H9 (cell line): ENCODE data around the gene PRELID2. TPM values are rescaled to one million over a fixed set of nuclear protein-coding genes. Genes with fewer than 3 reads are reported as not detected.

ENCODE experiments used
- DNase-seq: peaks from one replicate; pipeline ENCODE4 v3.0.0-alpha.2; 2017
- H2AFZ ChIP-seq: one replicate; pipeline ENCODE4 v1.6.1; 2013; ENCODE audit warnings: mild to moderate bottlenecking, low read length, control low read depth, moderate library complexity
- H2AK5ac ChIP-seq: 2 replicates; pipeline ENCODE4 v1.6.1; 2013; ENCODE audit warnings: low read length, control low read depth, mixed read lengths; ENCODE audit not compliant: insufficient read length
- H2BK120ac ChIP-seq: one replicate; pipeline ENCODE4 v1.6.1; 2013; ENCODE audit warnings: low read depth, mild to moderate bottlenecking, low read length, control low read depth, inconsistent platforms; ENCODE audit not compliant: poor library complexity, severe bottlenecking
- H2BK12ac ChIP-seq: 2 replicates; pipeline ENCODE4 v1.6.1; 2013; ENCODE audit warnings: low read length, control low read depth, mixed read lengths, low read depth; ENCODE audit not compliant: insufficient read length
- H2BK15ac ChIP-seq: 2 replicates; pipeline ENCODE4 v1.6.1; 2013; ENCODE audit warnings: low read depth, low read length, control low read depth
- H2BK20ac ChIP-seq: one replicate; pipeline ENCODE4 v1.6.1; 2013; ENCODE audit warnings: low read depth, mild to moderate bottlenecking, low read length, control low read depth, inconsistent platforms; ENCODE audit not compliant: poor library complexity, severe bottlenecking
- H2BK5ac ChIP-seq: 2 replicates; pipeline ENCODE4 v1.6.1; 2013; ENCODE audit warnings: low read length, control low read depth, mixed read lengths; ENCODE audit not compliant: insufficient read length
- H3K14ac ChIP-seq: 2 replicates; pipeline ENCODE4 v1.6.1; 2013; ENCODE audit warnings: low read length, control low read depth; ENCODE audit not compliant: insufficient read depth
- H3K18ac ChIP-seq: 2 replicates; pipeline ENCODE4 v1.6.1; 2013; ENCODE audit warnings: low read depth, mild to moderate bottlenecking, mixed read lengths, low read length, control low read depth; ENCODE audit not compliant: insufficient read length
- H3K23ac ChIP-seq: 2 replicates; pipeline ENCODE4 v1.6.1; 2013; ENCODE audit warnings: low read length, control low read depth, mixed read lengths, low read depth; ENCODE audit not compliant: insufficient read length
- H3K23me2 ChIP-seq: 2 replicates; pipeline ENCODE4 v1.6.1; 2013; ENCODE audit warnings: low read depth, mild to moderate bottlenecking, mixed read lengths, low read length, control low read depth; ENCODE audit not compliant: insufficient read length, poor library complexity, severe bottlenecking
- H3K27ac ChIP-seq: 2 replicates; pipeline ENCODE4 v1.5.1; 2013; ENCODE audit warnings: low read length, control low read depth, mixed read lengths, low read depth; ENCODE audit not compliant: insufficient read length
- H3K27me3 ChIP-seq: 2 replicates; pipeline ENCODE4 v1.6.1; 2013; ENCODE audit warnings: low read length, control low read depth, inconsistent platforms; ENCODE audit not compliant: insufficient read depth
- H3K4ac ChIP-seq: 2 replicates; pipeline ENCODE4 v1.6.1; 2013; ENCODE audit warnings: low read depth, mild to moderate bottlenecking, control low read depth, inconsistent platforms, low read length, moderate library complexity
- H3K4me1 ChIP-seq: 2 replicates; pipeline ENCODE4 v1.6.1; 2013; ENCODE audit warnings: low read length, control low read depth, inconsistent platforms; ENCODE audit not compliant: insufficient read depth
- H3K4me2 ChIP-seq: 2 replicates; pipeline ENCODE4 v1.6.1; 2013; ENCODE audit warnings: low read length, control low read depth, mixed read lengths; ENCODE audit not compliant: insufficient read length, insufficient read depth
- H3K56ac ChIP-seq: 2 replicates; pipeline ENCODE4 v1.6.1; 2013; ENCODE audit warnings: low read depth, mild to moderate bottlenecking, mixed read lengths, low read length, control low read depth; ENCODE audit not compliant: insufficient read length
- H3K79me1 ChIP-seq: 2 replicates; pipeline ENCODE4 v1.6.1; 2013; ENCODE audit warnings: low read depth, mild to moderate bottlenecking, moderate library complexity, low read length, control low read depth, inconsistent platforms; ENCODE audit not compliant: insufficient read depth, poor library complexity, severe bottlenecking
- H3K79me2 ChIP-seq: 2 replicates; pipeline ENCODE4 v1.6.1; 2013; ENCODE audit warnings: low read length, control low read depth, inconsistent platforms; ENCODE audit not compliant: insufficient read depth
- H3K9ac ChIP-seq: 2 replicates; pipeline ENCODE4 v1.6.1; 2013; ENCODE audit warnings: low read length, control low read depth, mixed read lengths; ENCODE audit not compliant: insufficient read length; ENCODE audit errors: extremely low read depth
- H3K9me3 ChIP-seq: one replicate; pipeline ENCODE4 v1.6.1; 2013; ENCODE audit warnings: low read depth, low read length, inconsistent platforms; ENCODE audit not compliant: control insufficient read depth
- H3T11ph ChIP-seq: one replicate; pipeline ENCODE4 v1.6.1; 2013; ENCODE audit warnings: mild to moderate bottlenecking, low read length, control low read depth, inconsistent platforms
- H4K20me1 ChIP-seq: one replicate; pipeline ENCODE4 v1.6.1; 2013; ENCODE audit not compliant: control insufficient read depth, insufficient read length, insufficient read depth
- H4K5ac ChIP-seq: 2 replicates; pipeline ENCODE4 v1.6.1; 2013; ENCODE audit warnings: low read depth, mild to moderate bottlenecking, mixed read lengths, low read length, control low read depth; ENCODE audit not compliant: insufficient read length
- H4K8ac ChIP-seq: replicated peaks from 2 replicates; pipeline ENCODE4 v1.6.1; 2013; ENCODE audit warnings: low read length, control low read depth, mixed read lengths, low read depth; ENCODE audit not compliant: insufficient read length
- H4K91ac ChIP-seq: 2 replicates; pipeline ENCODE4 v1.6.1; 2013; ENCODE audit warnings: low read depth, mild to moderate bottlenecking, moderate library complexity, mixed read lengths, low read length, control low read depth; ENCODE audit not compliant: insufficient read length
- H3K27ac Mint-ChIP-seq, 3 experiments: 2 replicates in 2 of 3; 3 replicates in 1 of 3; pipeline ENCODE4 v1.8.0; 2020 to 2021; ENCODE audit warnings: mixed read lengths in 3 of 3, mild to moderate bottlenecking in 1 of 3, moderate library complexity in 1 of 3
- H3K27me3 Mint-ChIP-seq: 2 replicates; pipeline ENCODE4 v1.8.0; 2021; ENCODE audit warnings: low read depth, mild to moderate bottlenecking, moderate library complexity, mixed read lengths
- H3K36me3 Mint-ChIP-seq, 3 experiments: 2 replicates in 2 of 3; 3 replicates in 1 of 3; pipeline ENCODE4 v1.8.0; 2020 to 2021; ENCODE audit warnings: low read depth in 3 of 3, mixed read lengths in 3 of 3; ENCODE audit not compliant: insufficient read depth in 1 of 3
- H3K4me1 Mint-ChIP-seq, 2 experiments: 2 replicates each; pipeline ENCODE4 v1.8.0; 2020; ENCODE audit warnings: mixed read lengths in 2 of 2
- H3K4me3 Mint-ChIP-seq, 2 experiments: 2 replicates in 1 of 2; 3 replicates in 1 of 2; pipeline ENCODE4 v1.8.0; 2020 to 2021; ENCODE audit warnings: mild to moderate bottlenecking in 2 of 2, mixed read lengths in 2 of 2, moderate library complexity in 1 of 2
- H3K9me3 Mint-ChIP-seq, 2 experiments: 2 replicates in 1 of 2; 3 replicates in 1 of 2; pipeline ENCODE4 v1.8.0; 2020; ENCODE audit warnings: mild to moderate bottlenecking in 2 of 2, mixed read lengths in 2 of 2, moderate library complexity in 1 of 2
- WGBS: extraction: QIAGEN DNeasy Blood & Tissue Kit; methylation state at CpG from one replicate; pipeline ENCODE4 v1.1.7; 2013; ENCODE audit warnings: missing lambda C conversion rate, low lambda C conversion rate, mixed read lengths; ENCODE audit not compliant: insufficient read length; ENCODE audit errors: extremely low coverage; 5-methylcytosine and 5-hydroxymethylcytosine counted together
- total RNA-seq: library from RNA; stranded (reverse); gene quantifications from 2 replicates; pipeline ENCODE4 v1.2.1, GENCODE V29; 2021
- TF ChIP-seq, protein P1 (sequence below): fragments of 200-600 bp; sonication (generic); conservative IDR thresholded peaks from 3 replicates; pipeline ENCODE4 v1.8.0; 2021; ENCODE audit warnings: antibody characterized with exemption, mild to moderate bottlenecking

PRELID2 gene
- total RNA-seq, 1 experiment from 2014 or later = 13.2 TPM

DNA sequence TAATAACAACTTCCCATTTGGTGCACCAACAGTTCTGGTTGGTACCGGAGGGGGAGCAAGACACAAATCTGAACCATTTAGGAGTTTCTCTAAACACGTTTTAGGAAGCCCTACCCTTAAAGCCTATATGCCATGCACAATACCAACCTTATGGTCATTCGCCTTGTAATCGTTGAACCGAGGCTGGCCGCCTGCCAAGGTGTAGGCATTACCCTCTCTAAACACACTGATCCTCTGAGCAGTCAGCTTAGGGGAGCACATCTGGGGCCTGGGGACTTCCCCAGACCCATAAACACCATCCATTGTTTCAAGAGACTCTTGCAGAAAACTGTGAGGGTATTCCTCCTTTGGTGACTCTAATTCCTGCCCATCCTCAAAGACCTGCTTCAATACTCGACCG is 37.3 kb upstream of the PRELID2 start:
- no peak overlapping the region for H4K8ac ChIP-seq
- no peak overlapping the region for H2BK12ac ChIP-seq
- H2AK5ac ChIP-seq = no peak overlapping the region
- H3K23ac ChIP-seq = no peak overlapping the region
- no peak for DNase-seq
- H3K27ac ChIP-seq = no peak overlapping the region
- H3K4me2 ChIP-seq = no peak overlapping the region
- H4K20me1 ChIP-seq = no peaks in the 10 kb centered on the region
- Mint-ChIP-seq H3K4me3 (no peak overlapping the region), H3K27ac (no peak overlapping the region), H3K9me3 (no peaks in the 10 kb centered on the region; a peak in 1 of 5 replicates), H3K36me3 (no peaks in the 10 kb centered on the region), H3K27me3 (peaks cover 23% of the 10 kb centered on the region), H3K4me1 (no peaks in the 10 kb centered on the region)
- H3K4ac ChIP-seq = no peak overlapping the region
- H4K91ac ChIP-seq = no peak overlapping the region
- no peaks in the 10 kb centered on the region for H3K23me2 ChIP-seq
- WGBS = no CpG with 5 or more reads among the region's 8 CpGs
- no peak overlapping the region for H3K14ac ChIP-seq
- H2BK20ac ChIP-seq = no peak overlapping the region
- no peak overlapping the region for H2BK5ac ChIP-seq
- H3K56ac ChIP-seq = no peak overlapping the region
- TF ChIP-seq, protein P1, sequence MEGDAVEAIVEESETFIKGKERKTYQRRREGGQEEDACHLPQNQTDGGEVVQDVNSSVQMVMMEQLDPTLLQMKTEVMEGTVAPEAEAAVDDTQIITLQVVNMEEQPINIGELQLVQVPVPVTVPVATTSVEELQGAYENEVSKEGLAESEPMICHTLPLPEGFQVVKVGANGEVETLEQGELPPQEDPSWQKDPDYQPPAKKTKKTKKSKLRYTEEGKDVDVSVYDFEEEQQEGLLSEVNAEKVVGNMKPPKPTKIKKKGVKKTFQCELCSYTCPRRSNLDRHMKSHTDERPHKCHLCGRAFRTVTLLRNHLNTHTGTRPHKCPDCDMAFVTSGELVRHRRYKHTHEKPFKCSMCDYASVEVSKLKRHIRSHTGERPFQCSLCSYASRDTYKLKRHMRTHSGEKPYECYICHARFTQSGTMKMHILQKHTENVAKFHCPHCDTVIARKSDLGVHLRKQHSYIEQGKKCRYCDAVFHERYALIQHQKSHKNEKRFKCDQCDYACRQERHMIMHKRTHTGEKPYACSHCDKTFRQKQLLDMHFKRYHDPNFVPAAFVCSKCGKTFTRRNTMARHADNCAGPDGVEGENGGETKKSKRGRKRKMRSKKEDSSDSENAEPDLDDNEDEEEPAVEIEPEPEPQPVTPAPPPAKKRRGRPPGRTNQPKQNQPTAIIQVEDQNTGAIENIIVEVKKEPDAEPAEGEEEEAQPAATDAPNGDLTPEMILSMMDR = no peak
- no peaks in the 10 kb centered on the region for H3K27me3 ChIP-seq
- no peak overlapping the region for H2BK120ac ChIP-seq
- no peaks in the 10 kb centered on the region for H3K79me2 ChIP-seq
- H3K9ac ChIP-seq = no peak overlapping the region
- H4K5ac ChIP-seq = no peak overlapping the region
- no peaks in the 10 kb centered on the region for H3K79me1 ChIP-seq
- H3K18ac ChIP-seq = no peak overlapping the region
- no peak overlapping the region for H3T11ph ChIP-seq
- H2AFZ ChIP-seq = no peak overlapping the region
- no peak overlapping the region for H2BK15ac ChIP-seq
- H3K9me3 ChIP-seq = no peaks in the 10 kb centered on the region
- no peaks in the 10 kb centered on the region for H3K4me1 ChIP-seq
